Neural cell (in vitro differentiated cells): ENCODE results near the gene UBE2L3.

Experiments
- CTCF ChIP-seq: fragments of 450-650 bp; IDR thresholded peaks from 2 replicates; pipeline ENCODE4 v1.5.1; 2014; ENCODE audit warnings: antibody characterized with exemption, mild to moderate bottlenecking, moderate library complexity; ENCODE audit not compliant: poor library complexity, severe bottlenecking
- MXI1 ChIP-seq: fragments of 450-650 bp; conservative IDR thresholded peaks from 2 replicates; pipeline ENCODE4 v1.6.1; 2014; ENCODE audit warnings: antibody characterized with exemption, mild to moderate bottlenecking; ENCODE audit not compliant: poor library complexity, severe bottlenecking
- POLR2AphosphoS5 ChIP-seq: IDR thresholded peaks from 2 replicates; pipeline ENCODE4 v1.6.1; 2012
- RAD21 ChIP-seq: fragments of 450-650 bp; conservative IDR thresholded peaks from 2 replicates; pipeline ENCODE4 v1.6.1; 2014; ENCODE audit warnings: antibody characterized with exemption, mild to moderate bottlenecking, moderate library complexity

- TF ChIP-seq POLR2AphosphoS5 (peak; percentile 95), CTCF (no peak), MXI1 (peak; percentile 70), RAD21 (no peak)
Observed at GRCh38 chr22:21567456-21568346, at the start of gene UBE2L3.
